Colonic mucosa (tissue), 4 donors: ENCODE results near the gene CFD. TPM values are rescaled to one million over a fixed set of nuclear protein-coding genes. Genes with fewer than 3 reads are reported as not detected.

Source experiments
- DNase-seq: peaks from one replicate; pipeline ENCODE4 v3.0.0-alpha.2; 2020
- H3K27ac ChIP-seq: fragments of 200-600 bp; one replicate; pipeline ENCODE4 v1.8.0; 2021
- H3K27me3 ChIP-seq: fragments of 200-600 bp; one replicate; pipeline ENCODE4 v1.8.0; 2021
- H3K36me3 ChIP-seq: fragments of 200-600 bp; one replicate; pipeline ENCODE4 v1.8.0; 2021
- H3K4me1 ChIP-seq: fragments of 200-600 bp; one replicate; pipeline ENCODE4 v1.8.0; 2021; ENCODE audit warnings: mild to moderate bottlenecking
- H3K4me3 ChIP-seq: fragments of 200-600 bp; one replicate; pipeline ENCODE4 v1.8.0; 2021
- H3K9ac ChIP-seq, 2 donors: one replicate each; pipeline ENCODE4 v1.7.0; 2013; ENCODE audit warnings: control low read depth in 2 of 2, low read depth in 2 of 2, low read length in 2 of 2
- H3K9me3 ChIP-seq: fragments of 200-600 bp; one replicate; pipeline ENCODE4 v1.8.0; 2021
- intact Hi-C: fragments of 100-400 bp; cut with DNase I; formaldehyde crosslinking; loops from one replicate; pipeline ENCODE4 v1.14.1; 2022
- total RNA-seq, 2 donors: library from RNA; stranded (reverse); fragmentation: NEBNext Ultra II Directional in 1 of 2; extraction: Animal tissue kit (Norgen Biotek cat#: 25700) in 1 of 2; gene quantifications; one replicate each; pipeline ENCODE4 v1.2.1, GENCODE V29; 2021
- TF ChIP-seq, protein P1 (sequence below): fragments of 200-600 bp; IDR thresholded peaks from one replicate; pipeline ENCODE4 v1.8.0; 2022; ENCODE audit warnings: antibody characterized with exemption, mild to moderate bottlenecking
- donor health status: healthy.
- donor health status: DM: no; HTN: no; CAD: no.
- donor health status: DM: no; HTN: no; CAD: no.

Gene CFD
- total RNA-seq, 2 donors from 2014 or later: 42.2 to 55.3 TPM

DNA sequence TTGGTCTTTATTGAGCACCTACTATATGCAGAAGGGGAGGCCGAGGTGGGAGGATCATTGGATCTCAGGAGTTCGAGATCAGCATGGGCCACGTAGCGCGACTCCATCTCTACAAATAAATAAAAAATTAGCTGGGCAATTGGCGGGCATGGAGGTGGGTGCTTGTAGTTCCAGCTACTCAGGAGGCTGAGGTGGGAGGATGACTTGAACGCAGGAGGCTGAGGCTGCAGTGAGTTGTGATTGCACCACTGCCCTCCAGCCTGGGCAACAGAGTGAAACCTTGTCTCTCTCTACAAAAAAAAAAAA, 3.8 kb downstream of the CFD start:
- intact Hi-C loops: loop anchor here (10.0 kb wide), 1 partner anchor 122 kb away; the partner anchor contains the start of gene WDR18
- H3K9ac ChIP-seq: no peak overlapping the region
- no peak overlapping the region for H3K27ac ChIP-seq
- no peak overlapping the region for H3K4me3 ChIP-seq
- H3K27me3 ChIP-seq: peaks cover 9% of the 10 kb centered on the region
- H3K9me3 ChIP-seq: no peaks in the 10 kb centered on the region
- no peaks in the 10 kb centered on the region for H3K36me3 ChIP-seq
- no peak for DNase-seq
- TF ChIP-seq, protein P1, sequence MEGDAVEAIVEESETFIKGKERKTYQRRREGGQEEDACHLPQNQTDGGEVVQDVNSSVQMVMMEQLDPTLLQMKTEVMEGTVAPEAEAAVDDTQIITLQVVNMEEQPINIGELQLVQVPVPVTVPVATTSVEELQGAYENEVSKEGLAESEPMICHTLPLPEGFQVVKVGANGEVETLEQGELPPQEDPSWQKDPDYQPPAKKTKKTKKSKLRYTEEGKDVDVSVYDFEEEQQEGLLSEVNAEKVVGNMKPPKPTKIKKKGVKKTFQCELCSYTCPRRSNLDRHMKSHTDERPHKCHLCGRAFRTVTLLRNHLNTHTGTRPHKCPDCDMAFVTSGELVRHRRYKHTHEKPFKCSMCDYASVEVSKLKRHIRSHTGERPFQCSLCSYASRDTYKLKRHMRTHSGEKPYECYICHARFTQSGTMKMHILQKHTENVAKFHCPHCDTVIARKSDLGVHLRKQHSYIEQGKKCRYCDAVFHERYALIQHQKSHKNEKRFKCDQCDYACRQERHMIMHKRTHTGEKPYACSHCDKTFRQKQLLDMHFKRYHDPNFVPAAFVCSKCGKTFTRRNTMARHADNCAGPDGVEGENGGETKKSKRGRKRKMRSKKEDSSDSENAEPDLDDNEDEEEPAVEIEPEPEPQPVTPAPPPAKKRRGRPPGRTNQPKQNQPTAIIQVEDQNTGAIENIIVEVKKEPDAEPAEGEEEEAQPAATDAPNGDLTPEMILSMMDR: no peak
- H3K4me1 ChIP-seq: no peaks in the 10 kb centered on the region

- Histone ChIP-seq H3K9ac (no peak overlapping the region), H3K4me1 (peaks cover under 1% of the 10 kb centered on the region), H3K4me3 (no peak overlapping the region), H3K27me3 (no peaks in the 10 kb centered on the region), H3K9me3 (no peaks in the 10 kb centered on the region), H3K36me3 (no peaks in the 10 kb centered on the region), H3K27ac (no peak overlapping the region)
- intact Hi-C loops: loop anchor here (5.0 to 10.0 kb wide), 2 partner anchors 50 to 118 kb away; partner anchors contain the start of genes KISS1R and WDR18
- no peak for DNase-seq
- TF ChIP-seq, protein P1: no peak
Measured at GRCh38 chr19:866769-867300, 7.4 kb downstream of the CFD start.

- no peak overlapping the region for H3K4me3 ChIP-seq
- no peak for DNase-seq
- H3K36me3 ChIP-seq: no peaks in the 10 kb centered on the region
- H3K9ac ChIP-seq: no peak overlapping the region
- TF ChIP-seq, protein P1: no peak
- no peaks in the 10 kb centered on the region for H3K27me3 ChIP-seq
- intact Hi-C loops: loop anchor here (5.0 to 10.0 kb wide), 2 partner anchors 50 to 117 kb away; partner anchors contain the start of genes KISS1R and WDR18
- H3K27ac ChIP-seq: no peak overlapping the region
- H3K4me1 ChIP-seq: peaks cover 5% of the 10 kb centered on the region
- H3K9me3 ChIP-seq: no peaks in the 10 kb centered on the region
Measured at GRCh38 chr19:867301-867793, 7.9 kb downstream of the CFD start.

DNA sequence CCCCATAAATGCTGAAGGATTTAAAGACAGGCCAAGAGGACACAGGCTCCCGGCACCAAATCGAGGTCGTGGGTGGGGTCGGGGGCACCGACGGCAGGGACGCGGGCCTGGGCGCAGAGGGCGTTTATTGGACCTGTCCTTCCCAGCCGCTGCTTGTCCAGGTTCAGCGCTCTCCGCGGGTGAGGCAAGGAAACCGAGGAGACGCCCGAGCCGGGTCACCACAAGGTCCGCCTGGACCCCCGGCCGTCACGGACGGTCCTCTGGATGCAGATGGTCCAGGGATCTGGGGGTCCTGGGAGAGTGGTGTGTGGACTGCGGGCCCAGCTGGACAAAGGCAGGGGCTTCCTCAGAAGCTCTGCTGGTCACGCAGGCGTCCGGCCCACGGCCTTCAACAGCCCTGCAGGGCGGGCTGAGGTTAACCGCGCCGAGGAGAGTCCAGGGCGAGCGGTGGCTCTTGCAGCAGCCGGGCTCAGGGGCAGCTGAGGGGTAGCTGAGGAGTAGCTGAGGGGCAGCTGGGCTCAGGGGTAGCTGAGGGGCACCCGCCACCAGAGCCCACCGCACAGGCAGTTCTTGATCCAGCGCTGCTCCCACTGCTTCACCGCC, 8.5 kb downstream of the CFD start:
- TF ChIP-seq, protein P1: no peak
- Histone ChIP-seq H3K4me1 (peaks cover 5% of the 10 kb centered on the region), H3K36me3 (no peaks in the 10 kb centered on the region), H3K9me3 (no peaks in the 10 kb centered on the region), H3K9ac (no peak overlapping the region), H3K4me3 (no peak overlapping the region), H3K27ac (no peak overlapping the region), H3K27me3 (no peaks in the 10 kb centered on the region)
- no peak for DNase-seq
- intact Hi-C loops: loop anchor here (5.0 to 10.0 kb wide), 2 partner anchors 49 to 117 kb away; partner anchors contain the start of genes KISS1R and WDR18

DNA sequence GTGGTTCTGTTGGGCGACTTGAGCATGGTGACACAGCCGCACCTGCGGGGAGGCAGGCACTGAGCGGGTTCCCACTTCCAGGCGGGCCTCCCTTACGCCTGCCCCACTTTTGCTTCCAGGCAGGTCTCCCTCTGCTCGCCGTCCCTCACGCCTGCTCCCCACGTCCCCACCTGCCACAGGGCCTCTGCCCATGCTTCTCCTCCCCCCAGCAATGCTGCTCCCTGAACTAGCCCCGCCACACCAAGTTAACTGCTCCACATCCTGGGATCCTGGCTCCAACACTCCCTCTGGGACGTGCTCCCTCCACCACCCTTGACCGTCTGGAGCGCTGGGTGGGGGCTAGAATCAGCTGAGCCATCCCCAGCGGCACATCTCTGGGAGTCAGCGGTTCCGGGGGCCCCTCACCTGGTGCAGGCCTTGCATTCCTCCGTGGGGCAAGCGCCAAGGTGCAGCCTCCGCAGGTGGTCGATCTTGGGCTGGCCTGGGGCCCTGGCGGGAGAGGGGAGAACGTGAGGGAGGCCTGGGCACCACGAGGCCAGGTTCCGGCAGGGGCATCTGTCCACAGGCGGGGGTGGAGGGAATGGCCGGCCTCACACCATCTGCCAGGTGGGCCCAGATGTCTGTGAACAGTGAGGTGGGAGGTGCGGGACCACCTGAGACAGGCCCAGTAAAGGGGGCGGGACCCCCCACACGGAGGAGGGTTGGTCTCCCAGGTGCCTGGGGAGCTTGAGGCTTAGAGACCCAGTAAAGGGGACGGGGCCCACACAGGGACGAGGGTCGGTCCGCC, 9.2 kb downstream of the CFD start:
- TF ChIP-seq, protein P1: no peak
- Histone ChIP-seq H3K36me3 (no peaks in the 10 kb centered on the region), H3K4me3 (no peak overlapping the region), H3K9me3 (no peaks in the 10 kb centered on the region), H3K27me3 (no peaks in the 10 kb centered on the region), H3K9ac (peak overlapping the region in 1 of 2 donors; percentile 50), H3K4me1 (peaks cover 5% of the 10 kb centered on the region), H3K27ac (peak overlapping the region; percentile 33)
- intact Hi-C loops: loop anchor here (5.0 to 10.0 kb wide), 2 partner anchors 49 to 116 kb away; partner anchors contain the start of genes KISS1R and WDR18
- DNase-seq: no peak
